DOHH2 (cell line): ENCODE measurements around the gene ARID4B.

ENCODE experiments used
- H3F3A ChIP-seq: fragments of 200-600 bp; sonication (generic), shearing (Covaris generic); 2 replicates; pipeline ENCODE4 v1.6.0; 2016; ENCODE audit warnings: antibody characterized with exemption, mild to moderate bottlenecking; ENCODE audit not compliant: control insufficient read depth, insufficient read depth
- H3K27ac ChIP-seq: fragments of 200-600 bp; sonication (generic); 2 replicates; pipeline ENCODE4 v1.5.1; 2014; ENCODE audit warnings: low read depth, mild to moderate bottlenecking, low read length, moderate library complexity
- H3K27me3 ChIP-seq: fragments of 200-600 bp; sonication (generic); 2 replicates; pipeline ENCODE4 v1.6.1; 2014; ENCODE audit warnings: mild to moderate bottlenecking, low read length, mixed read lengths; ENCODE audit not compliant: control insufficient read depth
- H3K36me3 ChIP-seq: fragments of 200-600 bp; sonication (generic); 2 replicates; pipeline ENCODE4 v1.6.1; 2014; ENCODE audit warnings: mild to moderate bottlenecking, low read length, moderate library complexity, mixed read lengths; ENCODE audit not compliant: control insufficient read depth
- H3K4me1 ChIP-seq: fragments of 200-600 bp; sonication (generic); 2 replicates; pipeline ENCODE4 v1.6.1; 2014; ENCODE audit warnings: mild to moderate bottlenecking, low read length, mixed read lengths; ENCODE audit not compliant: control insufficient read depth
- H3K4me2 ChIP-seq: fragments of 200-600 bp; sonication (generic); 2 replicates; pipeline ENCODE4 v1.6.0; 2014; ENCODE audit warnings: mild to moderate bottlenecking, low read length, moderate library complexity
- H3K4me3 ChIP-seq: fragments of 200-600 bp; sonication (generic); 2 replicates; pipeline ENCODE4 v1.5.1; 2014; ENCODE audit warnings: mild to moderate bottlenecking, low read length, mixed read lengths
- H3K79me2 ChIP-seq: fragments of 200-600 bp; sonication (generic); 2 replicates; pipeline ENCODE4 v1.6.1; 2014; ENCODE audit warnings: mild to moderate bottlenecking, low read length, mixed read lengths; ENCODE audit not compliant: control insufficient read depth
- H3K9me2 ChIP-seq: fragments of 200-600 bp; sonication (generic); replicated peaks from 2 replicates; pipeline ENCODE4 v1.6.1; 2014; ENCODE audit warnings: mild to moderate bottlenecking, low read length, mixed read lengths; ENCODE audit not compliant: control insufficient read depth
- H3K9me3 ChIP-seq: fragments of 200-600 bp; sonication (generic); 2 replicates; pipeline ENCODE4 v1.6.1; 2014; ENCODE audit warnings: antibody characterized with exemption, low read length, mixed read lengths; ENCODE audit not compliant: control insufficient read depth, insufficient read depth
- H4K20me1 ChIP-seq: fragments of 200-600 bp; sonication (generic); 2 replicates; pipeline ENCODE4 v1.6.0; 2014; ENCODE audit warnings: low read depth, mild to moderate bottlenecking, antibody characterized with exemption, low read length, moderate library complexity; ENCODE audit not compliant: control insufficient read depth, insufficient read depth
- CTCF ChIP-seq: fragments of 200-600 bp; sonication (generic); IDR thresholded peaks from one replicate; pipeline ENCODE4 v1.5.1; 2014; ENCODE audit warnings: antibody characterized with exemption, mild to moderate bottlenecking, low read depth, low read length; ENCODE audit not compliant: poor library complexity, severe bottlenecking
- EZH2phosphoT487 ChIP-seq: fragments of 200-600 bp; sonication (generic); IDR thresholded peaks from 2 replicates; pipeline ENCODE4 v1.6.1; 2017; ENCODE audit warnings: borderline replicate concordance, mild to moderate bottlenecking, antibody characterized with exemption, low read length, moderate library complexity, mixed read lengths

Gene ARID4B

GRCh38 chr1:235158680-235159079, 169.3 kb downstream of the ARID4B start:
- Histone ChIP-seq H3K4me1 (peaks cover 29% of the 10 kb centered on the region), H3K9me3 (no peaks in the 10 kb centered on the region), H4K20me1 (no peaks in the 10 kb centered on the region), H3K4me2 (no peak overlapping the region), H3F3A (peaks cover 7% of the 10 kb centered on the region), H3K9me2 (no peaks in the 10 kb centered on the region), H3K4me3 (no peak overlapping the region), H3K79me2 (peaks cover 54% of the 10 kb centered on the region), H3K36me3 (peaks cover 62% of the 10 kb centered on the region), H3K27me3 (no peaks in the 10 kb centered on the region), H3K27ac (no peak overlapping the region)
- TF ChIP-seq EZH2phosphoT487 (no peak), CTCF (no peak)

GRCh38 chr1:235157150-235157549, 170.8 kb downstream of the ARID4B start:
- H3K27me3 ChIP-seq = no peaks in the 10 kb centered on the region
- H4K20me1 ChIP-seq = no peaks in the 10 kb centered on the region
- H3K27ac ChIP-seq = no peak overlapping the region
- H3K4me2 ChIP-seq = peak overlapping the region; percentile 3; the same call in 1 of the 2 replicates
- peaks cover 56% of the 10 kb centered on the region for H3K79me2 ChIP-seq
- H3K36me3 ChIP-seq = peaks cover 76% of the 10 kb centered on the region
- H3K4me3 ChIP-seq = no peak overlapping the region
- TF ChIP-seq CTCF (no peak), EZH2phosphoT487 (no peak)
- H3F3A ChIP-seq = peaks cover 2% of the 10 kb centered on the region; the same call in 1 of the 2 replicates
- no peaks in the 10 kb centered on the region for H3K9me3 ChIP-seq
- H3K4me1 ChIP-seq = peaks cover 28% of the 10 kb centered on the region
- no peaks in the 10 kb centered on the region for H3K9me2 ChIP-seq

- Histone ChIP-seq H4K20me1 (no peaks in the 10 kb centered on the region), H3K27me3 (no peaks in the 10 kb centered on the region), H3K36me3 (peaks cover 77% of the 10 kb centered on the region), H3K4me3 (no peak overlapping the region), H3K79me2 (peaks cover 55% of the 10 kb centered on the region), H3K27ac (no peak overlapping the region), H3K9me3 (no peaks in the 10 kb centered on the region), H3K4me1 (peaks cover 24% of the 10 kb centered on the region), H3K4me2 (peak overlapping the region; percentile 3; the same call in 1 of the 2 replicates), H3K9me2 (no peaks in the 10 kb centered on the region), H3F3A (no peaks in the 10 kb centered on the region)
- no peak for TF ChIP-seq CTCF
- TF ChIP-seq EZH2phosphoT487 = no peak
Observed at GRCh38 chr1:235156740-235157139, 171.2 kb downstream of the ARID4B start.
